GM19395 (cell line): ENCODE measurements around the gene MRPL14.
A peak's percentile ranks its signal among the peaks of the same experiment; 100 is the strongest.

Experiments used
- ATAC-seq: cut with Tn5 transposase; IDR thresholded peaks from one replicate; pipeline ENCODE4 v1.9.1; 2021; ENCODE audit warnings: mild to moderate bottlenecking, moderate library complexity; ENCODE audit not compliant: unreplicated experiment

Gene MRPL14

DNA sequence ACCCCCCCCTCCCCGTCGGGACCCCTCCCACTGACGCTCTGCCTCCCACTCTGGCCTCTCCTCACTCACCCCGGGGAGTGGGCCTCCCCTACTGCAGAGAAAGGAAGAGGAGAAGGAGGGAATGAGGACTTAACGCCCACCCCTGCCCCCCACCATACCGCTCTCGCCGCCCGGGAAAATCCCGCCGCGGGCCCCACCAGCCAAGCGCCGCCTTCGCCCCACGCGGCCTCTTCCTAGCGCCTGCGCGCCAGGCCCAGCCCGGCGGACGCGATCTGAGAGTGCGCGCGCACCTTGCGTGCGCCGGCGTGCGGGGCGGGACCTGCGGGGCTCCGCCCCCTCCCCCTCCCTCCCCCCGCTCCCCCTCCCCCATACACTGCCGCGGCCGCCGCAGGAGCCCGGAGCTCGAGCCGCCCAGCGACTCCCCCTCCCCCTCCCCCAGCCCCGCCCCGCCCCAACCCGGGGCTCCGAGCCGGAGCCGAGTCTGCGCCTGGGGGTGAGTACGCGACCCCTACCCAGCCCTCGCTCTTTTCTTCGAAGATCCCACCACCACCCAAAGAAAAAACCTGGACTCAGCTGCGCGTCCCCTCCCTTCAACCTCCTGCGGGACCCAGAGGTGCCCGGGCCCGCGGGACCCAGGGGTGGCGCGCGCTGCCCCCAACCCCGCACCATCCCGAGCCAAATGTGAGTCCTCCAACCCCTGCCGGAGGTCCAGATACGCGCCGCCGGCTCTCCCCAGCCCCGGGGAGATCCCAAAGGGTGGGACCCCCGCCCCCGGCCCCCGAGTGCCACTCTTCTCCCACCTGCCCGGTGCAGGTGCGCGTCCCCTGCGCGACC, at the start of gene MRPL14, which contains the start of gene TMEM63B:
MRPL14 (minus strand) TSS at position 267 of the 834 bp plus-strand sequence. CDS start 10,841 bp downstream, outside the sequence.
TMEM63B (plus strand) TSS at position 369 of the 834 bp plus-strand sequence. CDS start 7,031 bp downstream, outside the sequence.
- peak; percentile 59 for ATAC-seq

DNA sequence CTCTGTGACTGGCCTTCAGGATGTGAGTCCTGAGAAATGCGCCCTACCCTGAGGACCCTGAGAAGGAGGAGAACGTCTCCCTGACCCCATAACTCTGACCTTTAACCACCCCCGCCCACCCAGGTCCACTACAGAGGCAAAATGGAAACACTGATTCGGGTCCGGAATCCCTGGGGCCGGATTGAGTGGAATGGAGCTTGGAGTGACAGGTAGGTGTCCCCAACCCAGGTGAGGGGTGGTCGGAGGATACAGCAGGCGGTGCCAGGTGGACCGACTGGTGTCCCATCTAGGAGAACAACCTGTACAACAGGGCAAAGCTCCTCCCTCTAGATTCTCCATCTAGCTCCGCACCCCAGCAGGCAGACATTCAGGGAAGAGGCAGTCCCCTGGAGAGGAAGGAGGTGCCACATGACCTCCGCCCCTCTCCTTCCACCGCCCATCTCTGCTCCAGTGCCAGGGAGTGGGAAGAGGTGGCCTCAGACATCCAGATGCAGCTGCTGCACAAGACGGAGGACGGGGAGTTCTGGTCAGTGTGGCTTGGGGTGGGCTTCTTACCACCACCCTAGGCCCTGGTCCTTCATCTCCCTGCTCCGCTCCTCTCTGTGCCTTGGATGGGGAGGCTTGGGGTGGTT, 49.0 kb upstream of the MRPL14 start:
- no peak for ATAC-seq

DNA sequence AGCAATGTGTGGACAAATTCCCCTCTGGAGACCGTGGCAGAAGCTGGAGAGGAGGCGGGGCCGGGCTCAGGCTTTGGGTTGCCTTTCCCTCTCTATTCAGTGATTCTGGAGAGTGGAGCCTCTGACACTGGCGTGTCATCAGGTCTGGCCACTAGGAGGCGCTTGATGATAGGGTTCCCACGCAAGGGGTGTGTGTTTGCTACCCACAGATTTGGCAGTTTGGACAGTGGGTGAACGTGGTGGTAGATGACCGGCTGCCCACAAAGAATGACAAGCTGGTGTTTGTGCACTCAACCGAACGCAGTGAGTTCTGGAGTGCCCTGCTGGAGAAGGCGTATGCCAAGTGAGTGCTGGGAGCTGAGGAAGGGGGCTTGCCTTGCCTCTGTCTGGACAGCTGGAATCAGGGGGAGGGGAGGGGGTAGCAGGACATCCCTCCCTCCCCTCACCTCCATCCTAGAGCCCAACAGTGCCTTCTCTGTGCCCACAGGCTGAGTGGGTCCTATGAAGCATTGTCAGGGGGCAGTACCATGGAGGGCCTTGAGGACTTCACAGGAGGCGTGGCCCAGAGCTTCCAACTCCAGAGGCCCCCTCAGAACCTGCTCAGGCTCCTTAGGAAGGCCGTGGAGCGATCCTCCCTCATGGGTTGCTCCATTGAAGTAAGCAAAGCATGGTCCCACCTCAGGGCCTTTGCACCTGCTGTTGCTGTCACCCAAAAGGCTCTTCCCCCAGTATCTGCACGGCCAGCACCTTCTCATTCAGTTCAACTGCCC, 45.7 kb upstream of the MRPL14 start:
- ATAC-seq, result peak; percentile 72

DNA sequence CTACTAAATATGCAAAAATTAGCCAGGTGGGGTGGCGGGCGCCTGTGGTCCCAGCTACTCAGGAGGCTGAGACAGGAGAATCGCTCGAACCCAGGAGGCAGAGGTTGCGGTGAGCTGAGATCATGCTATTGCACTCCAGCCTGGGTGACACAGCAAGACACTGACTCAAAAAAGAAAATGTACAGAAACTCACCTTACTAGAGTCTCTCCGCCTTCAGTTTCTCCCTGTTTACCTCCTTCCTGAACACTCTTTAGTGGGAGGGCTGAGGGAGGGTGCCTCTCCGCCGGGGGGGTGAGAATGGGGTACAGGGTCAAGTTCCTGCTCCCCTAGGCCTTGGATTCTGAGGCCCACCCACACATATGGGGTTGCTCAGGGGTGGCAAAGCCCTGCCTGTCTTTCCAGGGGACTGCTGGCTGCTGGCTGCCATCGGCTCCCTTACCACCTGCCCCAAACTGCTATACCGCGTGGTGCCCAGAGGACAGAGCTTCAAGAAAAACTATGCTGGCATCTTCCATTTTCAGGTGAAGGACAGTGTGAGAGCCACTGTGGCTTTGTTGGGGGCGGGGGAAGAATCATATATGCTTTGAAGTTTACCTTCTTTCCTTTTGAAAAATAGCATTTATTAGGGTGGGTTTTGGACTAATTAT, 44.8 kb upstream of the MRPL14 start:
- ATAC-seq, result no peak

DNA sequence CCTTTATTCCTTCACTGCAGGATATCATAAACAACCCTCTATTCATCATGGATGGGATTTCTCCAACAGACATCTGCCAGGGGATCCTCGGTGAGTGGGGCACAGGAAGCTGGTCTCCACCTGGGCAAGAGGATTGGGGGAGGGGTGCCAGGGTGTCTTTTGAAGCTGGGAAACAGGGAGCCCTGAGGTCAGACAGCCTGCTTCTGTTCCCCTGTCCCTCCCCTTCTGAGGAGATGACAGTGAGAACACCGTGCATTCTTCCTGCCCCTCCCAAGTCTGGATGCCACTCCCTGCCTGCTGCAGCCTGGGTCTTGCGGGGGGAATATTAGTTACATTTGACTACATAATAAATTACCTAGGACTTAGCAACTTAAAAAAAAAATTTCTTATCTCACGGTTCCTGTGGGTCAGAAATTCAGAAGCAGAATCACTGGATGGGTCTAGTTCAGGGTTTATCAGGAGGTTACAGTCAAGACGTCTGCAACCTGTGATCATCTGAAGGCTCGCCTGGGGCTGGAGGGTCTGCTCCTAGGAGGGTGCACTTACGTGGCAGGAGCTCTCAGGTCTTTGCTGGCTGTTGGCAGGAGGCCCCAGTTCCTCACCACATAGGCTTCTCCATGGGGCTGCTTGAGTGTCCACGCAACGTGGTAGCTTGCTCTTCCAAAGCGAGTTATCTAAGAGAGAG, 42.8 kb upstream of the MRPL14 start:
- ATAC-seq, result no peak

- ATAC-seq, result no peak
Observed at GRCh38 chr6:44169154-44169553, 41.9 kb upstream of the MRPL14 start.

- ATAC-seq, result no peak
Observed at GRCh38 chr6:44167567-44167966, 40.3 kb upstream of the MRPL14 start.

GRCh38 chr6:44166591-44167184, 39.4 kb upstream of the MRPL14 start:
- no peak for ATAC-seq

- ATAC-seq, result no peak
Observed at GRCh38 chr6:44166116-44166515, 38.9 kb upstream of the MRPL14 start.

GRCh38 chr6:44162876-44163625, 35.8 kb upstream of the MRPL14 start:
- ATAC-seq, result no peak

- no peak for ATAC-seq
Observed at GRCh38 chr6:44161997-44162338, 34.7 kb upstream of the MRPL14 start.

- no peak for ATAC-seq
Observed at GRCh38 chr6:44158770-44159228, 31.5 kb upstream of the MRPL14 start, which contains the start of gene CAPN11. Gene CAPN11, plus strand, starts transcription at chr6:44158820. Its CDS starts 29 bp downstream, at chr6:44158849.

- no peak for ATAC-seq
Observed at GRCh38 chr6:44157152-44157521, 29.9 kb upstream of the MRPL14 start.

GRCh38 chr6:44156494-44157151, 29.4 kb upstream of the MRPL14 start:
- no peak for ATAC-seq

DNA sequence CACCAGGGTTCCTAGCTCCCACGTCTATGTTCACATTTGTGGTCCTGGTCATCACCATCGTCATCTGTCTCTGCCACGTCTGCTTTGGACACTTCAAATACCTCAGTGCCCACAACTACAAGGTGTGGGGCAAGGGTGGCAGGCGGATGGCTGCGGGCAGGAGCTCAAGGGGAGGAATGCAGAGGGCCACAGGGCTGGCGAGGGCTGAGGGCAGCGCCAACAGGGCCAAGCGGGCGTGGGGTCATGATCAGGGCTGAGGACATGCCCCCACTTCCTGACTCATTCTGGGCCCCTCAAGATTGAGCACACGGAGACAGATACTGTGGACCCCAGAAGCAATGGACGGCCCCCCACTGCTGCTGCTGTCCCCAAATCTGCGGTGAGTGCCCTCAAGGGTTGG, 26.8 kb upstream of the MRPL14 start:
- ATAC-seq, result no peak

- ATAC-seq, result no peak
Observed at GRCh38 chr6:44152533-44152932, 25.3 kb upstream of the MRPL14 start.

DNA sequence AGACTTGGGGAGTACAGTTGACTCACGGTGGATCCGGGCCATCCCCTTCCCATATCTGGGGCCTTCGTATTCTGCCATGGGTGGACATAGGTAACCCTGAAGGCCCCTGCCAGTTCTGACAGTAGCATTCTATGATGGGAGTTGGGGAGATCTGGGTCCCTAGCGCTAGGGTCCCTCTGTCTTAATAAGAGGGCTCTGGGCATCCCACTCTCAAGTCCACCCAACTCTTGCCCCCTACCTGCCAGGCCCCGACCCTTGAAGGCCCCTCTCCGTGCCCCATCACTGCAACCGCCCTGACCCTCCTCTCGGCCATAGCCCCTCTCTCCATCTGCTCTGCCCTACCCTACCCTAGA, 24.8 kb upstream of the MRPL14 start:
- peak; percentile 22 for ATAC-seq

- peak; percentile 76 for ATAC-seq
Observed at GRCh38 chr6:44151348-44152108, 24.3 kb upstream of the MRPL14 start.
